Measurements from ENCODE around the gene SPEM1. TPM values are rescaled to one million over a fixed set of nuclear protein-coding genes. Genes with fewer than 3 reads are reported as not detected.

Gene SPEM1
- total RNA-seq, 1 donor: not detected

DNA sequence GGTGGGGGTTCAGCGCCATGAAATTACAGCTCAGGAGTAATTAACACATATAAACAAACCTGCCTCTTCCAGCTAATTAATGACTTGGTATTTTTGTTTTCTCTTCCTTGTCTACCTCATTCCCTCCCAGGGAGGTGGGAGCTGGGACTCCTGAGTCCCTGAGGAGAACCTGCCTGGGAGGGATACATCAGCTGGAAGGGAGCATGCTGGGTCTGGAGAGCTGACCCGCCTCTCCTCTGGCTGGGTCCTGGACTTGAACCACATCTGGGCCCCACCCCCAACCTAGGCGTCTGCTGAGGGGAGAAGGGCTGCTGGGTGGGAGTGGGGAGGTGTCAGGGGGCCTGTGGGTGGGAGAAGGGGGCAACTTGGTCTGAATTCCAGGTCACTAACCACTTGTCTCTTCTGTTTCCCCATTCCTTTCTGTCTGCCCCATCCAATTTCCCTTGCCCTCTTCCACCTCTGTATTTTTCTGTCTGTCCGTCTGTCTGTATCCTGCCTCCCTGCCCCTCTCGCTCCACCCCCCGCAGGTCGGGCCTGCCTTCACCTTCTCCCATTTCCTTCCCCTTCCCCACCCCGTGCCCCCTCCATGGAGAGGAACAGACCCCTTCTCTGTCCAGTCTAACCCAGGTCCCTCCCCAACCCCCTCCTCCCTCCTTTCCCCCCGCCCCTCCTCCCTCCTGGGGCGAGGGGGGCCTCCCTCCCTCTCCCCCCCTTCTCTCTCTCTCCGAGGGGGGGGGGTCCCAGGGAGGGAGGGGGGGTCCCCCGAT lies 12.5 kb upstream of the SPEM1 start, which contains the start of gene NLGN2:
TSS of gene NLGN2 (plus strand) at position 361 of the 767 bp plus-strand sequence. CDS start 411 bp downstream, outside the sequence.
- no peak for TF ChIP-seq CTCF (IDR thresholded peaks at IDR 0.05; ENCODE audit: extremely low read depth, low read depth, low read length)
- Histone ChIP-seq H3K27me3 (ENCODE audit: insufficient read depth, low read length) (no peaks in the 10 kb centered on the region), H3K4me3 (ENCODE audit: insufficient read depth, low read length) (no peak within 1 kb of the TSS)

GRCh38 chr17:7408252-7408727 lies 11.8 kb upstream of the SPEM1 start:
- H3K4me2 ChIP-seq (ENCODE audit: insufficient read depth, low read length): no peak overlapping the region
- no peaks in the 10 kb centered on the region for H3K27me3 ChIP-seq (ENCODE audit: insufficient read depth, low read length)
- H3K4me3 ChIP-seq (ENCODE audit: insufficient read depth, low read length): no peak overlapping the region
- H3K9me3 ChIP-seq (ENCODE audit: low read depth, low read length): no peaks in the 10 kb centered on the region
- TF ChIP-seq CTCF (IDR thresholded peaks at IDR 0.05; ENCODE audit: extremely low read depth, low read depth, low read length): no peak
- peaks cover 3% of the 10 kb centered on the region for H3K79me2 ChIP-seq (ENCODE audit: insufficient read depth, low read length)
- DNase-seq (ENCODE audit: insufficient read length, low spot score, missing footprints): no peak
- peaks cover 22% of the 10 kb centered on the region for H3K36me3 ChIP-seq (ENCODE audit: insufficient read depth, low read length)
- H4K20me1 ChIP-seq (ENCODE audit: insufficient read depth, low read length): peaks cover 6% of the 10 kb centered on the region
- peaks cover 5% of the 10 kb centered on the region for H3K4me1 ChIP-seq (ENCODE audit: insufficient read depth, low read length)
- H2AFZ ChIP-seq (ENCODE audit: low read length): no peak overlapping the region
- H3K27ac ChIP-seq (ENCODE audit: low read depth, low read length): no peak overlapping the region

More for the DNA sequence above, 12.5 kb upstream of the SPEM1 start, which contains the start of gene NLGN2:
- Histone ChIP-seq H3K27ac (ENCODE audit: low read depth, low read length) (no peak within 1 kb of the TSS), H4K20me1 (ENCODE audit: insufficient read depth, low read length) (peaks cover 6% of the 10 kb centered on the region), H2AFZ (ENCODE audit: low read length) (no peak within 1 kb of the TSS), H3K4me2 (ENCODE audit: insufficient read depth, low read length) (no peak within 1 kb of the TSS), H3K36me3 (ENCODE audit: insufficient read depth, low read length) (peaks cover 22% of the 10 kb centered on the region), H3K9me3 (ENCODE audit: low read depth, low read length) (no peaks in the 10 kb centered on the region), H3K79me2 (ENCODE audit: insufficient read depth, low read length) (peaks cover 9% of the 10 kb centered on the region), H3K4me1 (ENCODE audit: insufficient read depth, low read length) (peaks cover 11% of the 10 kb centered on the region)
- no peak for DNase-seq (ENCODE audit: insufficient read length, low spot score, missing footprints)

DNA sequence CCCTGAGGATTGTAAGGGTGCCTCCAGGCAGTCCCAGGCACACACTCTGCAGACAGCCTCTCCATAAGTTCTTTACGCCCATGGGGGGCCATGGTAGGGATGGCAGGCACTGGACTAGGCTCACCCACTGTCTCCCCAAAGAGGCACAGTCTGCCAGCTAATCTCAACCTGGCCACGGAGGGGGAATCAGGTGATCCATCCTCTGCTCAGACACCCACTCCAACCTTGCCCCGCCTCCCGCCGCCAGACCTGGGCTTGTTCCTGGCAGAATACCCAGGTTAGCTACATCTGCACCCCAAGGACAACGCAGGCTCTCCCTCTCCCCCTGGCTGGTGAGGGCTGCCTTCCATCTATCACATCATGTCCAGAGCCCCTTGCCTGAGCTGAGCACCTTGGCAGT lies 11.3 kb upstream of the SPEM1 start:
- H4K20me1 ChIP-seq (ENCODE audit: insufficient read depth, low read length): peaks cover 6% of the 10 kb centered on the region
- H3K27me3 ChIP-seq (ENCODE audit: insufficient read depth, low read length): no peaks in the 10 kb centered on the region
- H3K9me3 ChIP-seq (ENCODE audit: low read depth, low read length): no peaks in the 10 kb centered on the region
- no peak overlapping the region for H3K4me2 ChIP-seq (ENCODE audit: insufficient read depth, low read length)
- H3K36me3 ChIP-seq (ENCODE audit: insufficient read depth, low read length): peaks cover 22% of the 10 kb centered on the region
- H3K79me2 ChIP-seq (ENCODE audit: insufficient read depth, low read length): peaks cover 3% of the 10 kb centered on the region
- DNase-seq (ENCODE audit: insufficient read length, low spot score, missing footprints): no peak
- no peak overlapping the region for H2AFZ ChIP-seq (ENCODE audit: low read length)
- no peak overlapping the region for H3K4me3 ChIP-seq (ENCODE audit: insufficient read depth, low read length)
- peaks cover 5% of the 10 kb centered on the region for H3K4me1 ChIP-seq (ENCODE audit: insufficient read depth, low read length)
- no peak overlapping the region for H3K27ac ChIP-seq (ENCODE audit: low read depth, low read length)
- TF ChIP-seq CTCF (IDR thresholded peaks at IDR 0.05; ENCODE audit: extremely low read depth, low read depth, low read length): no peak

DNA sequence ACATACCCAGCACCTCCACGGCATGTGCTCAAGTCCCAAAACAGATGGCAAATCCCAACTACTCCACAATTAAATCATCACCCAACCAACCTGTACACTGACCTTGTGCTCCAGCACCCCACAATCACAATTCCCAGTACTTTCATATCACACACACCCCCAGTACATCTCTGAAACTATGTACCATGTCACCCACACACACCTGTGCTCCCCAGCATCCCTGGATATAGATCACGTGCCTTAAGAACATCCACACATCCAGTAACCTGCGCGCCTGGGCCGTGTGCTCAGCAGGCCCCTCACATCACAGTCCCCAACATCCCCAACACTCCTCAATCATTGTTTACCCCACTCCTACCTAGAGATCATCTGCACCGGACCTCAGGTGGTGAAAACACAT lies 10.4 kb upstream of the SPEM1 start:
- no peak overlapping the region for H3K4me2 ChIP-seq (ENCODE audit: insufficient read depth, low read length)
- peaks cover 5% of the 10 kb centered on the region for H3K4me1 ChIP-seq (ENCODE audit: insufficient read depth, low read length)
- peaks cover 6% of the 10 kb centered on the region for H4K20me1 ChIP-seq (ENCODE audit: insufficient read depth, low read length)
- no peaks in the 10 kb centered on the region for H3K27me3 ChIP-seq (ENCODE audit: insufficient read depth, low read length)
- H3K9me3 ChIP-seq (ENCODE audit: low read depth, low read length): no peaks in the 10 kb centered on the region
- no peak for TF ChIP-seq CTCF (IDR thresholded peaks at IDR 0.05; ENCODE audit: extremely low read depth, low read depth, low read length)
- DNase-seq (ENCODE audit: insufficient read length, low spot score, missing footprints): no peak
- H3K79me2 ChIP-seq (ENCODE audit: insufficient read depth, low read length): peaks cover 3% of the 10 kb centered on the region
- H3K27ac ChIP-seq (ENCODE audit: low read depth, low read length): no peak overlapping the region
- H3K36me3 ChIP-seq (ENCODE audit: insufficient read depth, low read length): peaks cover 24% of the 10 kb centered on the region
- no peak overlapping the region for H2AFZ ChIP-seq (ENCODE audit: low read length)
- H3K4me3 ChIP-seq (ENCODE audit: insufficient read depth, low read length): no peak overlapping the region

Data from osteoblast (primary cell).